A673 (cell line): ENCODE data around the gene HOXC6. TPM values are rescaled to one million over a fixed set of nuclear protein-coding genes. Genes with fewer than 3 reads are reported as not detected.

Experiments
- BruUV-seq: library from RNA; stranded (reverse); fragments of 400-500 nt; replicated peaks from 2 replicates; lab custom pipeline; 2021; lab: Mats Ljungman, UMichigan
- CTCF ChIA-PET: fragments of 300-600 bp; sonication (Branson Sonifier 250); formaldehyde crosslinking; loops from one replicate; lab custom pipeline; 2022; ENCODE audit warnings: antibody characterized with exemption; lab: Charles Lee
- POLR2A ChIA-PET: fragments of 300-600 bp; sonication (Branson Sonifier 250); formaldehyde crosslinking; loops from one replicate; lab custom pipeline; 2022; ENCODE audit warnings: antibody characterized with exemption; ENCODE audit not compliant: low non-redundant PET; lab: Charles Lee
- DNase-seq: peaks from one replicate; pipeline ENCODE4 v3.0.0-alpha.2; 2015; ENCODE audit warnings: low spot score
- H3K27ac ChIP-seq: fragments of 200-600 bp; sonication (generic); 2 replicates; pipeline ENCODE4 v1.5.1; 2016; ENCODE audit warnings: mixed run types, low read depth, mild to moderate bottlenecking, mixed read lengths, antibody characterized with exemption, low read length; ENCODE audit not compliant: poor library complexity, severe bottlenecking
- H3K27me3 ChIP-seq: fragments of 200-600 bp; sonication (generic); replicated peaks from 2 replicates; pipeline ENCODE4 v1.6.1; 2017; ENCODE audit warnings: mixed run types, low read depth, mild to moderate bottlenecking, mixed read lengths, antibody characterized with exemption, low read length; ENCODE audit not compliant: insufficient read depth, poor library complexity
- H3K36me3 ChIP-seq: fragments of 200-600 bp; sonication (generic); 2 replicates; pipeline ENCODE4 v1.6.1; 2016; ENCODE audit warnings: mixed run types, mild to moderate bottlenecking, mixed read lengths, antibody characterized with exemption, low read length; ENCODE audit not compliant: insufficient read depth, poor library complexity, severe bottlenecking
- H3K4me1 ChIP-seq: fragments of 200-600 bp; sonication (generic); 2 replicates; pipeline ENCODE4 v1.6.1; 2017; ENCODE audit warnings: mixed run types, mild to moderate bottlenecking, mixed read lengths, antibody characterized with exemption, low read length; ENCODE audit not compliant: insufficient read depth, poor library complexity, severe bottlenecking
- H3K4me3 ChIP-seq: fragments of 200-600 bp; sonication (generic); 2 replicates; pipeline ENCODE4 v1.5.1; 2016; ENCODE audit warnings: low read depth, mixed run types, mild to moderate bottlenecking, mixed read lengths, low read length; ENCODE audit not compliant: poor library complexity, severe bottlenecking
- H3K9me3 ChIP-seq: fragments of 200-600 bp; sonication (generic); 2 replicates; pipeline ENCODE4 v1.6.1; 2016; ENCODE audit warnings: mixed run types, low read depth, mild to moderate bottlenecking, mixed read lengths, antibody characterized with exemption, low read length; ENCODE audit not compliant: poor library complexity, severe bottlenecking
- EZH2 ChIP-seq: fragments of 200-600 bp; sonication (generic); IDR thresholded peaks from 2 replicates; pipeline ENCODE4 v1.6.1; 2017; ENCODE audit warnings: borderline replicate concordance, low read depth, mild to moderate bottlenecking, mixed read lengths, antibody characterized with exemption, low read length; ENCODE audit not compliant: poor library complexity, severe bottlenecking
- intact Hi-C: fragments of 100-400 bp; cut with micrococcal nuclease; formaldehyde crosslinking; loops from one replicate; pipeline ENCODE4 v1.10.0; 2022; ENCODE audit not compliant: unreplicated experiment
- total RNA-seq: library from RNA; stranded (reverse); gene quantifications from 2 replicates; pipeline ENCODE4 v1.2.3, GENCODE V29; 2021
- TF ChIP-seq, protein P1 (sequence below): fragments of 300-800, 200-600 bp; sonication (generic); conservative IDR thresholded peaks from 2 replicates; pipeline ENCODE4 v1.5.1; 2017; ENCODE audit warnings: low read depth, mild to moderate bottlenecking, antibody characterized with exemption, low read length, moderate library complexity, mixed read lengths

The HOXC6 gene
- total RNA-seq, 1 experiment from 2014 or later, result 20.8 TPM

DNA sequence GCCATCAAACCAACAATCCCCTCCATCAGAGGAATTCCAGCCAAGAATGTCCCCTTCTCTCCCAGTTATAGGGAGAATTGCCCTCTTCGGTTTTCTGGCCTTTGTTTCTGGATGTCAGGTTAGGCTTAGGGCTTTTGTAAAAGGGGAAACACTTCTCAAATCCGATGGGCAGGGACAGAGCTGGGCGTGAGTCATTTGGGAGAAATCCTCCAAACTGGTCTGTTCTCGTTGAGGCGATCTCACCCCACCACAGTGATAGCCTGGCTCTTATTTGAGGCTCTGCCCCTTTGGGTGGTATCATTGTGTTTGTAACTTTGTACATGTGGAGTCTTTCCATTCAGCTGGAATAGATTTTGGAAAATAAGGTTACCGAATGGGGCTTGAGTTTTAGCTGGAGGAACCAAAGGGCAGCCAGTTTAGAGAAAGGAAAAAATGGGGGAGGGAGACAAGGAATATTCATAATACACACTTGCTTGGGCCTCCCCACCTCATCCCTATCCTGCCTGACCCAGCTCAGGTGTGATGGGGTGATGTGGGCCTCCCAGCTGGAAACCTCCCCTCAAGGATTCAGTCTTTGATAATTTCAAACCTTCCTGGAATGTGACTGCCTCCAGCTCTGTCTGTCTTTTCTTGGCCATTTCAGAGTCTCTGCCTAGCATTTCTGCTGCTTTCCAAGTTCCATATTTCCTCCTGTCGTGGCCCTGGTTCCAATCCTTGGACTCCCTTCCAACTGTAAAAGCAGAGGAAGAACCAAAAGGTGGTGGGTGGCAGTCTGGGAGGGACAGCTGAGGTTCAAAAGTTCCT, 32.9 kb downstream of the HOXC6 start:
- CTCF ChIA-PET, result no interaction called here
- BruUV-seq, result no TSS peak
- no peak overlapping the region for H3K4me3 ChIP-seq

DNA sequence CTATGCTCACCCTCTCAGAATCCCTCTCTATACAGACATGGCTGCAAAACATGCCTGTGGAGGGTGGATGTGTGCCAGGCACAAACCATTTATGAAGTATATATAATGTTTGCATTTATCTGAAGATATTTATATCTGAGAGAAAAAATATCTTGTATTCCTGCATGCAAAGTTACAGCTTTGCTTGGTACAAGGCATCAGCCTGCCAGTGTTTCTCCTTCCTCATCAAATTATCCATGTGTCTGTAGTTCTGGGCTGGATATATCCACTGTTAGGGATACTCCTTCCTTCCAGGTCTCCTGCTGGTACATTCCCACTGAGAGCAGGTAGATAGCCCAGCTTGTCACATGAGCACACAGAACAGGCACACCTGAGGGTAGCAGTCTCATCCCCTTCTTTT, 37.4 kb downstream of the HOXC6 start:
- H3K36me3 ChIP-seq, result no peaks in the 10 kb centered on the region

More for the DNA sequence above, 32.9 kb downstream of the HOXC6 start:
- no peaks in the 10 kb centered on the region for H3K36me3 ChIP-seq
- no peak for TF ChIP-seq EZH2
- TF ChIP-seq, protein P1, sequence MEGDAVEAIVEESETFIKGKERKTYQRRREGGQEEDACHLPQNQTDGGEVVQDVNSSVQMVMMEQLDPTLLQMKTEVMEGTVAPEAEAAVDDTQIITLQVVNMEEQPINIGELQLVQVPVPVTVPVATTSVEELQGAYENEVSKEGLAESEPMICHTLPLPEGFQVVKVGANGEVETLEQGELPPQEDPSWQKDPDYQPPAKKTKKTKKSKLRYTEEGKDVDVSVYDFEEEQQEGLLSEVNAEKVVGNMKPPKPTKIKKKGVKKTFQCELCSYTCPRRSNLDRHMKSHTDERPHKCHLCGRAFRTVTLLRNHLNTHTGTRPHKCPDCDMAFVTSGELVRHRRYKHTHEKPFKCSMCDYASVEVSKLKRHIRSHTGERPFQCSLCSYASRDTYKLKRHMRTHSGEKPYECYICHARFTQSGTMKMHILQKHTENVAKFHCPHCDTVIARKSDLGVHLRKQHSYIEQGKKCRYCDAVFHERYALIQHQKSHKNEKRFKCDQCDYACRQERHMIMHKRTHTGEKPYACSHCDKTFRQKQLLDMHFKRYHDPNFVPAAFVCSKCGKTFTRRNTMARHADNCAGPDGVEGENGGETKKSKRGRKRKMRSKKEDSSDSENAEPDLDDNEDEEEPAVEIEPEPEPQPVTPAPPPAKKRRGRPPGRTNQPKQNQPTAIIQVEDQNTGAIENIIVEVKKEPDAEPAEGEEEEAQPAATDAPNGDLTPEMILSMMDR, result no peak
- H3K27me3 ChIP-seq, result no peaks in the 10 kb centered on the region
- intact Hi-C loops, result no loop called here
- no peak for DNase-seq
- POLR2A ChIA-PET, result no interaction called here
- H3K27ac ChIP-seq, result no peak overlapping the region
- H3K9me3 ChIP-seq, result no peaks in the 10 kb centered on the region
- no peaks in the 10 kb centered on the region for H3K4me1 ChIP-seq

DNA sequence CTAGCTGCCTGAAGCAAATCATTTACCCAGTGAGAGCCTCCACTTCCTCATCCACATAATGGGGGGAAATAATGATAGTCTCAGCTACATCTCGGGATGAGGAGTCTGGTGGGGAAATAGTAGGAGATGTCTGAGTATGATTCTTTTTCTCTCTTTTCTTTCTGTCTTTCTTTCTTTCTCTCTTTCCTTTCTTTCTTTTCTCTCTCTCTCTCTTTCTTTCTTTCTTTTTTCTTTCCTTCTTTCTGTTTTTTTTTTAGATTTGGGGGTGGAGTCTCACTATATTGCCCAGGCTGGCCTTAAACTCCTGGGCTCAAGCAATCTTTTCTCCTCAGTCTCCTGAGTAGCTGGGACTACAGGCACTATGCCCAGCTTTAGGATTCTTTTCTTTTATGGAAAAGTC, 38.2 kb downstream of the HOXC6 start:
- POLR2A ChIA-PET, result no interaction called here
- no peak for DNase-seq
- Histone ChIP-seq H3K27me3 (no peaks in the 10 kb centered on the region), H3K27ac (no peak overlapping the region), H3K9me3 (no peaks in the 10 kb centered on the region), H3K4me3 (no peak overlapping the region), H3K4me1 (no peaks in the 10 kb centered on the region), H3K36me3 (no peaks in the 10 kb centered on the region)
- CTCF ChIA-PET, result interaction anchor here (0.8 kb wide), 1 partner anchor 176 kb away, joined by 5 read pairs; no protein-coding TSS in a partner anchor
- intact Hi-C loops, result no loop called here
- BruUV-seq, result no TSS peak
- TF ChIP-seq, protein P1, result no peak
- no peak for TF ChIP-seq EZH2

More for the DNA sequence above, 37.4 kb downstream of the HOXC6 start:
- intact Hi-C loops, result no loop called here
- H3K9me3 ChIP-seq, result no peaks in the 10 kb centered on the region
- no peak overlapping the region for H3K4me3 ChIP-seq
- CTCF ChIA-PET, result interaction anchor here (1.2 kb wide), 1 partner anchor 136 kb away, joined by 3 read pairs; no protein-coding TSS in a partner anchor
- no peaks in the 10 kb centered on the region for H3K27me3 ChIP-seq
- no peak for DNase-seq
- no TSS peak for BruUV-seq
- no peak overlapping the region for H3K27ac ChIP-seq
- H3K4me1 ChIP-seq, result no peaks in the 10 kb centered on the region
- POLR2A ChIA-PET, result interaction anchor here (0.6 kb wide), 1 partner anchor 48 kb away, joined by 24 read pairs; no protein-coding TSS in a partner anchor
- TF ChIP-seq, protein P1, result no peak
- no peak for TF ChIP-seq EZH2
